ENCODE measurements around the gene SPAG9. TPM values are rescaled to one million over a fixed set of nuclear protein-coding genes. Genes with fewer than 3 reads are reported as not detected.

Gene SPAG9
- total RNA-seq, 1 experiment from 2014 or later: 130 TPM

- Histone ChIP-seq H3K36me3 (ENCODE audit: control insufficient read depth, insufficient read depth, low read length) (no peaks in the 10 kb centered on the region), H3K27me3 (replicated peaks; ENCODE audit: control insufficient read depth, insufficient read depth, low read length) (no peaks in the 10 kb centered on the region), H3K9me3 (no peaks in the 10 kb centered on the region), H3K4me3 (ENCODE audit: low read depth, low read length) (no peak overlapping the region), H3K4me1 (0 out of 2 replicates have a peak, but pooled peaks cover 11% of the 10 kb centered on the region)
- Mint-ChIP-seq H3K27me3 (ENCODE audit: insufficient read depth, unreplicated experiment) (no peaks in the 10 kb centered on the region), H3K36me3 (ENCODE audit: insufficient read depth, unreplicated experiment) (no peaks in the 10 kb centered on the region), H3K4me3 (ENCODE audit: unreplicated experiment) (no peak overlapping the region), H3K9me3 (ENCODE audit: unreplicated experiment) (no peaks in the 10 kb centered on the region), H3K27ac (ENCODE audit: unreplicated experiment) (no peak overlapping the region), H3K4me1 (ENCODE audit: low read depth, unreplicated experiment) (peaks cover 27% of the 10 kb centered on the region)
- intact Hi-C loops (cut with micrococcal nuclease; ENCODE audit: unreplicated experiment): no loop called here
- TF ChIP-seq CTCF (IDR thresholded peaks at IDR 0.05; ENCODE audit: insufficient read depth in 1 of 2, low read depth in 1 of 2, low read length in 1 of 2, severe bottlenecking in 1 of 2, unreplicated experiment in 1 of 2): no peak
- BruUV-seq (replicated peaks): no TSS peak
- no peak for DNase-seq
- ChIA-PET POLR2A (no interaction called here), CTCF (no interaction called here)
These were observed 28.5 kb upstream of the SPAG9 start for GRCh38 chr17:51149163-51149562.

- POLR2A ChIA-PET: no interaction called here
- CTCF ChIA-PET: interaction anchor here (0.8 kb wide), 1 partner anchor 91 kb away, joined by 3 read pairs; no protein-coding TSS in a partner anchor
- intact Hi-C loops (cut with micrococcal nuclease; ENCODE audit: unreplicated experiment): no loop called here
These were observed 27.0 kb upstream of the SPAG9 start for GRCh38 chr17:51147650-51148049.

GRCh38 chr17:51144266-51145022 is 23.8 kb upstream of the SPAG9 start:
- H3K27me3 Mint-ChIP-seq (ENCODE audit: insufficient read depth, unreplicated experiment): no peaks in the 10 kb centered on the region
- no peak for TF ChIP-seq CTCF (IDR thresholded peaks at IDR 0.05; ENCODE audit: insufficient read depth in 1 of 2, low read depth in 1 of 2, low read length in 1 of 2, severe bottlenecking in 1 of 2, unreplicated experiment in 1 of 2)
- Histone ChIP-seq H3K36me3 (ENCODE audit: control insufficient read depth, insufficient read depth, low read length) (no peaks in the 10 kb centered on the region), H3K4me3 (ENCODE audit: low read depth, low read length) (no peak overlapping the region), H3K4me1 (peaks cover 13% of the 10 kb centered on the region; the same call in 1 of the 2 replicates), H3K27me3 (replicated peaks; ENCODE audit: control insufficient read depth, insufficient read depth, low read length) (no peaks in the 10 kb centered on the region), H3K9me3 (no peaks in the 10 kb centered on the region)
- H3K4me3 Mint-ChIP-seq (ENCODE audit: unreplicated experiment): no peak overlapping the region
- peak overlapping the region; percentile 24 for H3K27ac Mint-ChIP-seq (ENCODE audit: unreplicated experiment)
- no peaks in the 10 kb centered on the region for H3K36me3 Mint-ChIP-seq (ENCODE audit: insufficient read depth, unreplicated experiment)
- peaks cover 36% of the 10 kb centered on the region for H3K4me1 Mint-ChIP-seq (ENCODE audit: low read depth, unreplicated experiment)
- no peak for DNase-seq
- intact Hi-C loops (cut with micrococcal nuclease; ENCODE audit: unreplicated experiment): no loop called here
- H3K9me3 Mint-ChIP-seq (ENCODE audit: unreplicated experiment): no peaks in the 10 kb centered on the region
- CTCF ChIA-PET: no interaction called here
- POLR2A ChIA-PET: no interaction called here
- BruUV-seq (replicated peaks): no TSS peak

More at GRCh38 chr17:51147650-51148049, 27.0 kb upstream of the SPAG9 start:
- H3K4me3 Mint-ChIP-seq (ENCODE audit: unreplicated experiment): no peak overlapping the region
- no peaks in the 10 kb centered on the region for H3K36me3 Mint-ChIP-seq (ENCODE audit: insufficient read depth, unreplicated experiment)
- no peak overlapping the region for H3K27ac Mint-ChIP-seq (ENCODE audit: unreplicated experiment)
- Histone ChIP-seq H3K4me3 (ENCODE audit: low read depth, low read length) (no peak overlapping the region), H3K27me3 (replicated peaks; ENCODE audit: control insufficient read depth, insufficient read depth, low read length) (no peaks in the 10 kb centered on the region), H3K4me1 (0 out of 2 replicates have a peak, but pooled peaks cover 11% of the 10 kb centered on the region), H3K9me3 (no peaks in the 10 kb centered on the region), H3K36me3 (ENCODE audit: control insufficient read depth, insufficient read depth, low read length) (no peaks in the 10 kb centered on the region)
- no peak for DNase-seq
- peaks cover 30% of the 10 kb centered on the region for H3K4me1 Mint-ChIP-seq (ENCODE audit: low read depth, unreplicated experiment)
- H3K27me3 Mint-ChIP-seq (ENCODE audit: insufficient read depth, unreplicated experiment): no peaks in the 10 kb centered on the region
- no TSS peak for BruUV-seq (replicated peaks)
- no peaks in the 10 kb centered on the region for H3K9me3 Mint-ChIP-seq (ENCODE audit: unreplicated experiment)
- no peak for TF ChIP-seq CTCF (IDR thresholded peaks at IDR 0.05; ENCODE audit: insufficient read depth in 1 of 2, low read depth in 1 of 2, low read length in 1 of 2, severe bottlenecking in 1 of 2, unreplicated experiment in 1 of 2)
